Right lung (tissue), 5 donors: ENCODE measurements around the gene MRPL3. TPM values are rescaled to one million over a fixed set of nuclear protein-coding genes. Genes with fewer than 3 reads are reported as not detected.

ENCODE experiments used
- DNase-seq, 2 donors: peaks; one replicate each; pipeline ENCODE4 v3.0.0-alpha.2; 2013
- polyA plus RNA-seq, 5 donors: library from polyadenylated mRNA; unstranded; fragments of 120-200 nt; gene quantifications; one replicate each; pipeline versions ENCODE4 v1.2.1 to v1.2.3, GENCODE V29; 2013; ENCODE audit warnings: inconsistent platforms in 1 of 5, low replicate concordance in 1 of 5; ENCODE audit not compliant: insufficient read length in 5 of 5, insufficient read depth in 1 of 5

Gene MRPL3
- polyA plus RNA-seq, 5 donors: 77.0 to 97.9 (median 87.4) TPM

- DNase-seq: no peak
These were observed 81.5 kb downstream of the MRPL3 start for GRCh38 chr3:131421301-131421700.

GRCh38 chr3:131417751-131418150 lies 85.0 kb downstream of the MRPL3 start:
- DNase-seq: no peak

Other genes starting within 250 kb of the MRPL3 start
- gene NUDT16, start 121.2 kb downstream of the MRPL3 start, polyA plus RNA-seq: 10 to 100 TPM; 25.1 to 32.5 (median 28.2) TPM